HL-60/S4 treated with phorbol 12-myristate 13-acetate at 8.2 ng/mL for 4 days and 3 days (cell line): Measurements from ENCODE around the gene TCF3.
"Not testable (repeated sequence)": the region's sequence is repeated elsewhere in the genome, so short reads cannot be mapped to it uniquely, and the experiment has no call there.

Source experiments
- in situ Hi-C: fragments of 300-500 bp; cut with MboI; formaldehyde crosslinking; loops from 2 replicates; pipeline ENCODE4 v1.15.0; 2022; ENCODE audit warnings: low sequenced_read_pairs

Gene TCF3

DNA sequence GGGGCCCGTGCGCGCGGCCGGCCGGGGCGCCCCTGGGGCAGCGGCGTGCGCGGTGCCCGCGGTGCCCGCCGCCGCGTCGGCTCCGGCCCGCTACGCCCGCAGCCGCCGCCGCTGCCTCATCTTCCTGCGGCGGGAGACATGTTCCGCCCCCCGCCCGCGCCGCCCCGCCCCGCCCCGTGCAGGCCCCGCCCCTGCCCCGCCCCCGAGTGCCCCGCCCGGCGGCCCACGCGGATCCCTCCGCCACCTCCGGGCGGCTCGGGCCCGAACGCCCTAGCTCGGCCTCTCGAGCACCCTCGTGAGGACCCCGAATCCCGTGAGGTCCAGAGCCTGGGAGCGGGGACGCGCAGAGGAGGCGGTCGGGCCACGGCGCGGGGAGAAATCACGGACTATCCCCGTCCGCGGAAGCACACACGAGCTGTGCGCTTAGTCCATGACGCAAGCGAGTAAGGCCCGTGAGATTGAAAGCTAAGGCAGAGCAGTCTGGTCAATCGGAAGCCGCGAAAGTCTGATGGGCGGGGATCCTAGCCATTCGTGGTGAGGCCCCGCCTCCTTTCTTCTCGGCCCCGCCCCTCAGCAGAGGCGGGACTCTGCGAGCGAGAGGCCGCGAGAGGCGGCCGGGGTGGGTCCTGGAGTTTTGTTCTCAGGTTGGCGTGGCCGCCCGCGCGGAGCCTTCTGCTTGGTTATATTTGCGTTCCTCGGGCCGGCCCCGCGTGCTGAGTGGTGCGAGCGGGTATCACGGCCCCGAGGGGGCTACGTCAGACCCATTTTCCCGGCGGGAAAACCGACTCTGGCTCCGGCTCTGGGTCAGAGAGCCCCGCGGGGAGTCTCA, at the start of gene TCF3:
TCF3 (minus strand) TSS at position 145 of the 829 bp plus-strand sequence. CDS start 2,367 bp downstream, outside the sequence.
- in situ Hi-C loops = no loop called here

DNA sequence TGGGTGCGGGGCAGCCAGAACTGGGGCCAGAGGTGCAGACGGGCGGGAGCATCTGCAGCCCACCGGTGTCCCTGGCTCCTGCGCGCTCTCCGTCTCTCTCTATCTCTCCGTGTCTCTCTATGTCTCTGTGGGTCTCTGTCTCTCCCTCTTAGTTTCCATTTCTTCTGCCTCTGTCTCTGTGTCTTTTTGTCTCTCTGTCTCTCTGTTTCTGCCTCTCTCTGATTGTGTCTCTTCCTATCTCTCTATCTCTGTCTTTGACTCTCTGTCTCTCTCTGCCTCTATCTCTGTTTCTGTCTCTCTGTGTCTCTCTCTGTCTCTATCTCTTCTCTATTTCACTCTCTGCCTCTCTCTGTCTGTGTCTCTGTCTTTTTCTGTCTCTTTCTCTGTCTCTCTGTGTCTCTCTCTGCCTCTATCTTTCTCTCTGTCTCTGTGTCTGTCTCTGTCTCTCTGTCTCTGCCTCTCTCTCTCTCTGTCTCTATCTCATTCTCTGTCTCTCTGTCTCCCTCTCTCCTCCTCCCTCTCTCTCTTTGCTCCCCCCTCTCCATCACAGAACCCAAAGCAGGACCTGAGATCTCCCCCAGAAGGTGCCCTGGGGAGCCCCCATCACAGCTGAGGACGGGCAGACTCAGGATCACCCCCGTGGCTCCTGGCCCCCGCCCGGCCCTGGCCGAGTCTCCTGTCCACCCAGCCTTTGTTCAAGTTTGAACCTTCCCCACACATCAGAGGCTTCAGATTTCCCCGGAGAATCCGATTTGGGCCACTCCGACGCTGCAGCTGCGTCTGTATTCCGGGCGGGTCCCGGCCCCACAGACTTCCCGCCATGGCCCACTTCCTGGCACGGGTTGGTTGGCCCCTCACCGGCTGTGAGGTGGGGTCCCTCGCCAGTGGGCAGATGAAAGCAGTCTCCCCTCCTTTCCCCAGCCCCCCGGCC, 48.6 kb upstream of the TCF3 start:
- in situ Hi-C loops = no loop called here

DNA sequence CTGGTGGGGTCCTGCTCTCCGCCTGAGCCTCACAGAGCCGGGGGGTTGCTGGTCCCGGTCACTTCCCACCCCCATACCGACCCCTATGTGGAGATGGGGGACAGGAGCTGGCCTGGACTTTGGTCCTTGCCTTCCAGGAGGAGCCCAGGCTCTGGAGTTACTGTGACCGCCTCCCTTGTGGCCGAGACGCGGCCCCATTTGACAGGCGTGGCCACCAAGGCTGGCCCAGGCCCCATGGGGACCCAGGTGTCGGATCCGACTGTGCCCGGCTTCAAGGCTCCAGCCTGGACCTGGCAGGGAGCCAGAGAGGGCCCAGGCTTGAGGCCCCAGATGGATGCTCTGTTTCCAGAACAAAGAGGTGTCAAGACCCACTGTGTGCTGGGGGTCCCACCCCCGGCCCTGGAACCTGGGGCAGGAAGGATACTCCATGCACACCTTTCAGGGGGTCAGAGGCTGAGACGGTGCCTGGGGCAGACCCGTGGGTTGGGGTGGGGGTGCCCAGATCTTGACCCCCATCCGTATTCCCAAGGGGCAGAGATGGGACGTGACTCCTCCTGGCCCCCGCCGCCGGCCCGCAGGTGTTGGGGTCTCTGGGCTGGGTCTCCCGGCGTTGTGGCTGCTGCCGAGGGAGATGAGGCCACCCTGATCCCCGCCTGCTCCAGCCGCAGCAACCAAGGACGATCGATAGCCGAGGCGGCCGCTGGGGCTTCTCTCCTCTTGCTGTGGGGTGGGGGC, 47.8 kb upstream of the TCF3 start:
- in situ Hi-C loops = no loop called here

GRCh38 chr19:1699386-1699785, 47.0 kb upstream of the TCF3 start:
- in situ Hi-C loops = no loop called here

DNA sequence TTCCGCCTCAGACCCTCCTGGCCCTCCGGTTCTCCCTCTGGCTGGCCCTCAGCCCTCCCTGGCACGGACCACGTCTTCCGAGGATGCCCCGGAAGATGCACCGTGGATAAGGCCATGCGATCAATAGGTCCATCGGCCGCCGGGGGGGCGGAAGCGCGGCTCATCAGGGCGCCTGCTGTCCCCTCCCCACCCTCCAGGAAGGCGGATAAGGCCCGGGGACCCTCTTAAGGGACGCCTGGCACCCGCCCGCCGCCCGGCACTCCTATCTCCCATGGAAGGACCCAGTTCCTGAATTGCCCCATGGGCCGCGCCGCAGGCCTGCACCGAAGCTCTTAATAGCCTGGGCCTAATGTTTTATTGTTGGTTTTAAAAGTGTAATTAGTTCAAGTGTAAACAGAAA, 46.2 kb upstream of the TCF3 start:
- in situ Hi-C loops = no loop called here

DNA sequence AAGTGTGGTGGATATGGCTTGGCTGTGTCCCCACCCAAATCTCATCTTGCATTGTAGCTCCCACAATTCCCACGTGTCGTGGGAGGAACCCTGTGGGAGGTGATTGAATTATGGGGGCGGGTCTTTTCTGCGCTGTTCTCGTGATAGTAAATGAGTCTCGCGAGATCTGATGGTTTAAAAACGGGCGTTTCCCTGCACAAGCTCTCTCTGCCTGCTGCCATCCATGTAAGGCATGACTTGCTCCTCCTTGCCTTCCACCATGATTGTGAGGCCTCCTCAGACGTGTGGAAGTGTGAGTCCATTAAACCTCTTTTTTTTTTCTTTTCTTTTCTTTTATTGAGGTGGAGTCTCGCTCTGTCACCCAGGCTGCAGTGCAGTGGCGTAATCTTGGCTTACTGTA, 43.1 kb upstream of the TCF3 start:
- in situ Hi-C loops = not testable (repeated sequence)

DNA sequence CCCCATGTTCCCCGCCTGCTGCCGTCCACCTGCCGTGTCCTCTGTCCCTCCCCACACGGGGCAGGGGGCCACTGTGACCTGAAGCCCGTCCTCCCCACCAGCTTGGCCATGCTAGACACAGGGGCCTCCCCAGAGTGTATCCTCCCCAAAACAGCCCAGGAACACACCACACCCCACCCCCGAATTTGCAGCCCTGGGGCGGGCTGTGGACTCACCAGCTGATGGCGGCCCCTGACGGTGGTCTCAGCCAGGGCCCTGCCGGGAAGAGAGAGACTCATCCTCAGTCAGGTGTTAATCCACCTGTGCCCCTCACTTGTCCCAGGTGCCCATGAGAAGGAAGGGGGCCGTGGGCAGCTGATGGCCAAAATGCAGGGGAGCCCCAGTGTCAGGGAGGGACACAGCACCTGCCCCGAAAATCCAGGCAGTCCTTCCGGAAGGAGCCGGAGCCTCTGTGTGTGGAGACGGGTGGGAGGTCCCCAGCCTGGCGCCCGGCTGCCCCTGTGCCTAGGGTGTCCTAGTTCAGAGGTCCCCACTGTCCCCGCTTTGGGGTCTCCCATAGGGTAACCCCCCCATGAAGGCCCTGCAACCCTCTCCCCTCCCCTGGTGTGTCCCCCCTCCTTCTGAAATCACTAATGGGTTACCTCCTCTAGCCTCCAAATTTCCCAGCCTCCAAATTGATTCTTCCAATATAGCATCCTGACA, 39.3 kb upstream of the TCF3 start:
- in situ Hi-C loops = no loop called here

DNA sequence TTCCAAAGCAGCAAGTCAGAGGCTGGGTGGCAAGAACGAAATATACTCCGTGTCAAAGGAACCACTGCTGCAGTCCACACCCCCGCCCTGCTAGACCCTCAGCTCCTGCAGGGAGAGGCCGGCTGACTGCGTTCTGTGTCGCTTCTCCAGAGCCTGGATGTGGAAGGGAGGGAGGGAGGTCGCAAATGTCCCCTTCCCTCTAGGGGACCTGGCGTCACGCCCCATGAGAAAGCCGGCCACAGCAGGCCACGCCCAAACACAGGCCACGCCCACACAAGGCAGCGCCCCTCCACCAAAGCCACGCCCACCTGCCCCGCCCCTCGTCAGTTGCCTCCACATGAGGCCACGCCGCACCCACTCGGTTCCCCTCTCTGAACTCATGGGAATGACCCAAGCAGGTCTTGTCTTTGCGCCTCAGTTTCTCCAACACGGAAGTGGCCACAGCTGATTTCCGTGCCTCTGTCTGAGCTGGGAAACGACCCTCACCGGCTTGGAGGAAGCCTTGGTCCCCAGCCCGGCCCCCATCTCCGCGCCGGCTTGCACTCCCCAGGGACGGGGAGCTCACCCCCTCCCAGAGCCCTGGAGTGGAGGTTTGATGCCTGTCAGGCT, 38.4 kb upstream of the TCF3 start:
- in situ Hi-C loops = no loop called here

GRCh38 chr19:1685785-1686184, 33.4 kb upstream of the TCF3 start:
- in situ Hi-C loops = not testable (repeated sequence)

DNA sequence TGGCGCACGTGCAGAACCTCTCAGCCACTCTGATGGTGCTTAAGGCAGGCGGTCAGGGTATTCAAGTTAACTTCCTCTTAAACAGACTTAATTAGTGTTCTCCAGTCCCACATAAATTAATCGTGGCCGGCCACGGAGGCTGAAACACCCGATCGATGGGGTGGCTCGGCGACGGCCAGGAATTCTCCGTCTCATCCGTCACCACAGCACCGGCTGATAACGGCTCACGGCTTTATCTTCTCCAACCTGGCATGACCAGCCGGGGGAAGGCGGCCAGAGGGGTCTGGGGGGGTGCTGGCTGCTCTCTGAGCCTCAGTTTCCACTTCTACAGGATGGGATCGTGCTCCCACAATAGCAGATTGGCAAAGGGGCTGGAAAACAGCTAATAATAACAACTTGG, 32.6 kb upstream of the TCF3 start:
- in situ Hi-C loops = no loop called here

DNA sequence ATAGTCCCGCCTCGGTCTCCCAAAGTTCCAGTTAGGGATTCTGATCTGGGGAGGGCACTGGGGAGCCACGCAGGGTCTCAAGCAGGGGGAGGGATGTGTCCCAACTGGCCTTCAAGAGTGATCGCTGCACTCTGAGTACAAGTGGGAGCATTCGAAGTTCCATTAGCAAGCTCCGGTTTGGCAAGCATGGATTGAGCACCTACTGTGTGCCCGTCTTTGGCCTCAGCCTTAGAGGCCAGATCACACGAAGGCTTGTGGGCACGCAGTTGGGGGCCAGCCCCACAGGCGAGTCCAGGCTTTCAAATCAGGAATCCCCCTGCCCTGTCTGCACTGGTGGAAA, 32.1 kb upstream of the TCF3 start:
- in situ Hi-C loops = no loop called here

GRCh38 chr19:1683869-1684572, 31.6 kb upstream of the TCF3 start:
- in situ Hi-C loops = no loop called here

DNA sequence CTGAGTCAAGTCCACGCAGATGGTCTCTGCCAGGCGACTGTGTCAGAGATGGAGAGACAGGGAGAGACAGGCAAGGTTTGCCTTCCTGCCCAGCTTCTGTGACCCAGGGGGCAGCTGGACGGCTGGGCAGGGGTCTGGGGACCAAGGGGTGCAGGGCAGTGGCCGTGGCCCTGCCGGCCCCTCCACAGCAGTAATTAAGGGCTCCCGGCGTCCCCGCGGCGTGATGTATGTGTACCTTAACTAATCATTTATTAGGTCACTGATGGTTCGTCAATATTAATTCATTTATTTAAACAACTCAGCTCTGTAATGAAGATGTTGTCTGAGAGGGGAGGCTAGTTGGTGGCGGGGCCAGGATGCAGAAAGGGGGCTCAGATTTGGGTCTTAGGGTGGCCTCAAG, 28.6 kb upstream of the TCF3 start:
- in situ Hi-C loops = no loop called here

- in situ Hi-C loops = loop anchor here (10.0 kb wide), 2 partner anchors 97 to 127 kb away; no protein-coding TSS in a partner anchor
These were observed 25.7 kb upstream of the TCF3 start for GRCh38 chr19:1678073-1678472.

DNA sequence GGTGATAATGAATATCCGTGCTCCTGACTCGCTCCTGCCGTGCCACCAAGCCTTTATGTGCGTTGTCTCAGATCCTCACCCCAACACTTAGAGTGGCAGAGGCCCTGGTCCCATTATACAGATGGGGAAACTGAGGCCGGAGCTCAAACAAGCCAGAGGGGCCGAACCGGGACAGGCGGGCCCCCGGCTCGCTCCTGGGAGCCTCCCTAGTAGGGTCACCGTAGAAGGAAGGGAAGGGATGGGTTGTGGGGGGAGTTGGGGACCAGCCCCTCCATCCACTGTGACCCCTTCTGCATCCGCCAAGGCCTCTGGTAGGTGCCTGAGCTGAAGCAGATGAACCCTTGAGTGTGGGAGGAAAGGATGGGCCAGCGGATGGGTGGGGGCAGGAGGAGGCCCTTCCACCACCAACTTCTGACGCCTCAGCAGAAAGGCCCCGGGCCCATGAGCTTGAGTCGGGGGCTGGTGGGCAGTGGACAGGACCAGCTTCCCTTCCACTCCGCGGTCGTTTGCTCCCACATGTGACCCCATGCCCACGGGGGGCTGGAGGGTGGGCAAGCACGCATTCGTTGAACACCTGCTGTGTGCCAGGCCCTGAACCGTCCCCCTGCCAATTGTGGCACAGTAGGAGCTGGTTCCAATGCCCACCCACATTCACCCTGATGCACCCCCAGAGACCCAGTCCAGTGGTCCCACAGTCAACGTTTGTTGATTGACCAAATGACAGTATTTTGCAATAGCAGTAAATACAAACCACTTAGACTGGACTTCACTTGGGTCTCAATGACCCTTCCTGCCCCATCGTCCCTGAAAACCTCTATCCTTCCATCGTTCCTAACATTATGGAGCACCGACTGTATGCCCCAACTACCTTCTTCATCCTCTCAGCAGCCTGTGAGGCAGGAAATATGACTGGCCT, 24.2 kb upstream of the TCF3 start:
- in situ Hi-C loops = loop anchor here (10.0 kb wide), 2 partner anchors 98 to 128 kb away; no protein-coding TSS in a partner anchor

- in situ Hi-C loops = loop anchor here (10.0 kb wide), 2 partner anchors 99 to 129 kb away; no protein-coding TSS in a partner anchor
These were observed 23.4 kb upstream of the TCF3 start for GRCh38 chr19:1675633-1676350.

DNA sequence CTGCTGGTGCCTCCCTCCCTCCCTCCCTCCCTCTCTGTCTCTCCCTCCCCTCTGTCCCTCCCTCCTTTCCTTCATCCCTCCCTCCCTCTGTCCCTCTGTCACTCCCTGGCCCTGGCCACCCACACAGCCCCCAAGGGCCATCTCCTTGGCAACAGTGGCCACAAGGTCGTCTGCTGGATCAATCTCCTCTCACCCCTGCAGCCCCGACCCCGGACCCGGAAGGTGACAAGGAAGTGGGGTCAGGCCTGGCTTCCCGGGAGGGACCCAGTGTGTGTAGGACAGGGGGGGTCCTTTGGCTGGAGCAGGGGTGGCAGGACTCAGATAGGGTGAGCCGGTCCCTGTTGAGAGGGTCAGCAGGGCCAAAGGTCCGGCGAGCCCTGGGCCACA, 21.9 kb upstream of the TCF3 start:
- in situ Hi-C loops = loop anchor here (10.0 kb wide), 2 partner anchors 101 to 131 kb away; no protein-coding TSS in a partner anchor
